Mucosa of rectum (tissue), 2 donors: ENCODE measurements around the gene HTT.

Experiments used
- H3K27ac ChIP-seq, 2 donors: one replicate each; pipeline ENCODE4 v1.7.0; 2013; ENCODE audit warnings: inconsistent platforms in 2 of 2, low read depth in 2 of 2, low read length in 2 of 2
- H3K27me3 ChIP-seq, 2 donors: one replicate each; pipeline ENCODE4 v1.7.0; 2013; ENCODE audit warnings: low read length in 2 of 2; ENCODE audit not compliant: control insufficient read depth in 2 of 2, insufficient read depth in 2 of 2
- H3K36me3 ChIP-seq, 2 donors: one replicate each; pipeline ENCODE4 v1.7.0; 2013; ENCODE audit warnings: low read length in 2 of 2; ENCODE audit not compliant: control insufficient read depth in 2 of 2, insufficient read depth in 2 of 2
- H3K4me1 ChIP-seq, 2 donors: one replicate each; pipeline ENCODE4 v1.7.0; 2013; ENCODE audit warnings: low read length in 2 of 2, mild to moderate bottlenecking in 1 of 2; ENCODE audit not compliant: control insufficient read depth in 2 of 2, insufficient read depth in 2 of 2
- H3K4me3 ChIP-seq, 2 donors: one replicate each; pipeline ENCODE4 v1.7.0; 2013; ENCODE audit warnings: low read length in 2 of 2
- H3K9ac ChIP-seq, 2 donors: one replicate each; pipeline ENCODE4 v1.7.0; 2013; ENCODE audit warnings: low read length in 2 of 2, low read depth in 1 of 2, mild to moderate bottlenecking in 1 of 2
- H3K9me3 ChIP-seq, 2 donors: one replicate each; pipeline ENCODE4 v1.7.0; 2013; ENCODE audit warnings: low read length in 2 of 2; ENCODE audit not compliant: control insufficient read depth in 2 of 2
- donor health status: healthy.
- donor health status: Normal muscosa, but diverticular disease.

The HTT gene

DNA sequence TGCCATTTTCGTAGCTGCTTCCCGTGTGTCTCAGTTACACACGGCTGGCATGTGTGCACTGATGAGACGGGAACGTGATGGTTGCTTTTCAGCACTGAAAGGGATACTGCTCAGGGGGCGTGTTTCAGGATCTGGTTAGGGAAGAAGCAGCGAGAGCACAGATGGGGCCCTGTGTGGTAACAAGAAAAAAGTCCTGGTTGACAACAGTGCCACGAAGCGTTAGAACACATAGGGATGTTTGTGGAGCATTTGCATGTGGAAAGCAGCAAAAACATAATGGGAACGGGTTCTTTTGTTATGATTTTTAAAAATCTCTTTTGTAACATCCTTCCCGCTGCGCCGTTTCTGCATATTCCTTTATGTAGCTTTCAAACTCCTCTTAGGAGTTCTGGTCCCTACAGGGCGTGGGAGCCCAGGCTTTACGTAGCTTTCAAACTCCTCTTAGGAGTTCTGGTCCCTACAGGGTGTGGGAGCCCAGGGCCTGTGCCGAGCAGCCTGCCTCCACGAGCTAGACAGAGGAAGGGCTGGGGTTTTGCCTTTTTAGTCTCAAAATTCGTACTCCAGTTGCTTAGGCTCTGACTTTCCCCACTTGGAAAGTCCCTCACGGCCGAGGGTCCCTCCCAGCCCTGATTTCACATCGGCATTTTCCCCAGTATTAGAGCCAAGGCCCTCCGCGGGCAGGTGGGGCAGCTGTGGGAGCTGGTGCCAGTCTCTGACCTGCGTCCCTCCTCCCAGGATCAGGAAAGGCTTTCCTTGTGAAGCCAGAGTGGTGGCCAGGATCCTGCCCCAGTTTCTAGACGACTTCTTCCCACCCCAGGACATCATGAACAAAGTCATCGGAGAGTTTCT, 163.5 kb downstream of the HTT start:
- Histone ChIP-seq H3K4me3 (no peak overlapping the region), H3K9me3 (no peaks in the 10 kb centered on the region), H3K27me3 (no peaks in the 10 kb centered on the region), H3K4me1 (no peaks in the 10 kb centered on the region), H3K27ac (no peak overlapping the region), H3K36me3 (peaks cover 58 to 64% of the 10 kb centered on the region in 2 donors), H3K9ac (no peak overlapping the region)

DNA sequence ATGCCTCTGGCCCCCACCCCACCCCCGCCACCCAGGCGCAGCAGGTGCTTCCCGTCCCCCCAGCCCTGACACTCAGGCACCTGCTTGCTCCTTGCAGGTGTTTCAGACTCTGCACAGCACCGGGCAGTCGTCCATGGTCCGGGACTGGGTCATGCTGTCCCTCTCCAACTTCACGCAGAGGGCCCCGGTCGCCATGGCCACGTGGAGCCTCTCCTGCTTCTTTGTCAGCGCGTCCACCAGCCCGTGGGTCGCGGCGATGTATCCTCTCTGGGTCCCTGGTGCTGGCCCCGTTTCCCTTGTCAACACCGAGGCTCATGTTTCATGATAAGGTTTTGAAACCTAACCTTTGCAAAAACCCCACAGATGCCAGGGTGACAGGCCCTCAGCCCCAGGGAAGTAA, 164.2 kb downstream of the HTT start:
- no peaks in the 10 kb centered on the region for H3K4me1 ChIP-seq
- H3K36me3 ChIP-seq: peaks cover 52 to 56% of the 10 kb centered on the region in 2 donors
- no peaks in the 10 kb centered on the region for H3K27me3 ChIP-seq
- no peak overlapping the region for H3K4me3 ChIP-seq
- no peaks in the 10 kb centered on the region for H3K9me3 ChIP-seq
- no peak overlapping the region for H3K9ac ChIP-seq
- H3K27ac ChIP-seq: no peak overlapping the region

DNA sequence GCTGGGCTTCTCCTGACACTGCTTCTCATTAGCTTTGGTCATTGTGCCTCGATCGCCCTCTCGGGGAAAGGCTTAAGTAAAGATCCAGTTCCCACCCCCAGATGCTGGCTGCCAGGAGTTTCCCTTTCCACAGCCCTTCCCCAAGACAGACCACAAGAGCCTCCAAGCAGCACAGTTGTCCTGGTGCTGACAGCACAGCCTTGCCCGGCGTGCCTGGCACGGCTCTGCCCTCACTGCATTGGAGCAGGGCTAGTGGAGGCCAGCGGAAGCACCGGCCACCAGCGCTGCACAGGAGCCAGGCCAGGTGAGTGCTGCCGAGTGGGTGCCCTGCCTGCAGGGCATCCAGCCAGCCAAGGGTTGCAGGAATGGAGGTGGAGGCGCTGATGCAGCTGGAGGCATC, 164.8 kb downstream of the HTT start:
- no peak overlapping the region for H3K4me3 ChIP-seq
- no peak overlapping the region for H3K27ac ChIP-seq
- no peaks in the 10 kb centered on the region for H3K4me1 ChIP-seq
- H3K9me3 ChIP-seq: no peaks in the 10 kb centered on the region
- H3K27me3 ChIP-seq: no peaks in the 10 kb centered on the region
- no peak overlapping the region for H3K9ac ChIP-seq
- peaks cover 49 to 52% of the 10 kb centered on the region in 2 donors for H3K36me3 ChIP-seq

DNA sequence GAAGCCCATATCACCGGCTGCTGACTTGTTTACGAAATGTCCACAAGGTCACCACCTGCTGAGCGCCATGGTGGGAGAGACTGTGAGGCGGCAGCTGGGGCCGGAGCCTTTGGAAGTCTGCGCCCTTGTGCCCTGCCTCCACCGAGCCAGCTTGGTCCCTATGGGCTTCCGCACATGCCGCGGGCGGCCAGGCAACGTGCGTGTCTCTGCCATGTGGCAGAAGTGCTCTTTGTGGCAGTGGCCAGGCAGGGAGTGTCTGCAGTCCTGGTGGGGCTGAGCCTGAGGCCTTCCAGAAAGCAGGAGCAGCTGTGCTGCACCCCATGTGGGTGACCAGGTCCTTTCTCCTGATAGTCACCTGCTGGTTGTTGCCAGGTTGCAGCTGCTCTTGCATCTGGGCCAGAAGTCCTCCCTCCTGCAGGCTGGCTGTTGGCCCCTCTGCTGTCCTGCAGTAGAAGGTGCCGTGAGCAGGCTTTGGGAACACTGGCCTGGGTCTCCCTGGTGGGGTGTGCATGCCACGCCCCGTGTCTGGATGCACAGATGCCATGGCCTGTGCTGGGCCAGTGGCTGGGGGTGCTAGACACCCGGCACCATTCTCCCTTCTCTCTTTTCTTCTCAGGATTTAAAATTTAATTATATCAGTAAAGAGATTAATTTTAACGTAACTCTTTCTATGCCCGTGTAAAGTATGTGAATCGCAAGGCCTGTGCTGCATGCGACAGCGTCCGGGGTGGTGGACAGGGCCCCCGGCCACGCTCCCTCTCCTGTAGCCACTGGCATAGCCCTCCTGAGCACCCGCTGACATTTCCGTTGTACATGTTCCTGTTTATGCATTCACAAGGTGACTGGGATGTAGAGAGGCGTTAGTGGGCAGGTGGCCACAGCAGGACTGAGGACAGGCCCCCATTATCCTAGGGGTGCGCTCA, 165.8 kb downstream of the HTT start:
- Histone ChIP-seq H3K9ac (no peak overlapping the region), H3K4me1 (no peaks in the 10 kb centered on the region), H3K36me3 (peaks cover 41 to 44% of the 10 kb centered on the region in 2 donors), H3K4me3 (no peak overlapping the region), H3K27me3 (no peaks in the 10 kb centered on the region), H3K27ac (no peak overlapping the region), H3K9me3 (no peaks in the 10 kb centered on the region)

DNA sequence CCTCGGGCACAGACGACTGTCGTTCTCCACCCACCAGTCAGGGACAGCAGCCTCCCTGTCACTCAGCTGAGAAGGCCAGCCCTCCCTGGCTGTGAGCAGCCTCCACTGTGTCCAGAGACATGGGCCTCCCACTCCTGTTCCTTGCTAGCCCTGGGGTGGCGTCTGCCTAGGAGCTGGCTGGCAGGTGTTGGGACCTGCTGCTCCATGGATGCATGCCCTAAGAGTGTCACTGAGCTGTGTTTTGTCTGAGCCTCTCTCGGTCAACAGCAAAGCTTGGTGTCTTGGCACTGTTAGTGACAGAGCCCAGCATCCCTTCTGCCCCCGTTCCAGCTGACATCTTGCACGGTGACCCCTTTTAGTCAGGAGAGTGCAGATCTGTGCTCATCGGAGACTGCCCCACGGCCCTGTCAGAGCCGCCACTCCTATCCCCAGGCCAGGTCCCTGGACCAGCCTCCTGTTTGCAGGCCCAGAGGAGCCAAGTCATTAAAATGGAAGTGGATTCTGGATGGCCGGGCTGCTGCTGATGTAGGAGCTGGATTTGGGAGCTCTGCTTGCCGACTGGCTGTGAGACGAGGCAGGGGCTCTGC, 166.5 kb downstream of the HTT start:
- H3K9me3 ChIP-seq: no peaks in the 10 kb centered on the region
- H3K4me3 ChIP-seq: no peak overlapping the region
- no peak overlapping the region for H3K9ac ChIP-seq
- no peak overlapping the region for H3K27ac ChIP-seq
- H3K36me3 ChIP-seq: peaks cover 35 to 37% of the 10 kb centered on the region in 2 donors
- H3K27me3 ChIP-seq: no peaks in the 10 kb centered on the region
- no peaks in the 10 kb centered on the region for H3K4me1 ChIP-seq

DNA sequence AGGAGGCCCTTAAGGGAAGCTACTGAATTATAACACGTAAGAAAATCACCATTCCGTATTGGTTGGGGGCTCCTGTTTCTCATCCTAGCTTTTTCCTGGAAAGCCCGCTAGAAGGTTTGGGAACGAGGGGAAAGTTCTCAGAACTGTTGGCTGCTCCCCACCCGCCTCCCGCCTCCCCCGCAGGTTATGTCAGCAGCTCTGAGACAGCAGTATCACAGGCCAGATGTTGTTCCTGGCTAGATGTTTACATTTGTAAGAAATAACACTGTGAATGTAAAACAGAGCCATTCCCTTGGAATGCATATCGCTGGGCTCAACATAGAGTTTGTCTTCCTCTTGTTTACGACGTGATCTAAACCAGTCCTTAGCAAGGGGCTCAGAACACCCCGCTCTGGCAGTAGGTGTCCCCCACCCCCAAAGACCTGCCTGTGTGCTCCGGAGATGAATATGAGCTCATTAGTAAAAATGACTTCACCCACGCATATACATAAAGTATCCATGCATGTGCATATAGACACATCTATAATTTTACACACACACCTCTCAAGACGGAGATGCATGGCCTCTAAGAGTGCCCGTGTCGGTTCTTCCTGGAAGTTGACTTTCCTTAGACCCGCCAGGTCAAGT, 167.5 kb downstream of the HTT start:
- no peaks in the 10 kb centered on the region for H3K9me3 ChIP-seq
- no peak overlapping the region for H3K4me3 ChIP-seq
- H3K27me3 ChIP-seq: no peaks in the 10 kb centered on the region
- H3K4me1 ChIP-seq: no peaks in the 10 kb centered on the region
- peaks cover 28 to 30% of the 10 kb centered on the region in 2 donors for H3K36me3 ChIP-seq
- no peak overlapping the region for H3K9ac ChIP-seq
- no peak overlapping the region for H3K27ac ChIP-seq

DNA sequence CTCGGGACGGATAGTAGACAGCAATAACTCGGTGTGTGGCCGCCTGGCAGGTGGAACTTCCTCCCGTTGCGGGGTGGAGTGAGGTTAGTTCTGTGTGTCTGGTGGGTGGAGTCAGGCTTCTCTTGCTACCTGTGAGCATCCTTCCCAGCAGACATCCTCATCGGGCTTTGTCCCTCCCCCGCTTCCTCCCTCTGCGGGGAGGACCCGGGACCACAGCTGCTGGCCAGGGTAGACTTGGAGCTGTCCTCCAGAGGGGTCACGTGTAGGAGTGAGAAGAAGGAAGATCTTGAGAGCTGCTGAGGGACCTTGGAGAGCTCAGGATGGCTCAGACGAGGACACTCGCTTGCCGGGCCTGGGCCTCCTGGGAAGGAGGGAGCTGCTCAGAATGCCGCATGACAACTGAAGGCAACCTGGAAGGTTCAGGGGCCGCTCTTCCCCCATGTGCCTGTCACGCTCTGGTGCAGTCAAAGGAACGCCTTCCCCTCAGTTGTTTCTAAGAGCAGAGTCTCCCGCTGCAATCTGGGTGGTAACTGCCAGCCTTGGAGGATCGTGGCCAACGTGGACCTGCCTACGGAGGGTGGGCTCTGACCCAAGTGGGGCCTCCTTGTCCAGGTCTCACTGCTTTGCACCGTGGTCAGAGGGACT, 168.8 kb downstream of the HTT start:
- Histone ChIP-seq H3K4me1 (no peaks in the 10 kb centered on the region), H3K4me3 (no peak overlapping the region), H3K9me3 (no peaks in the 10 kb centered on the region), H3K9ac (no peak overlapping the region), H3K36me3 (peaks cover 21 to 25% of the 10 kb centered on the region in 2 donors), H3K27ac (no peak overlapping the region), H3K27me3 (no peaks in the 10 kb centered on the region)

DNA sequence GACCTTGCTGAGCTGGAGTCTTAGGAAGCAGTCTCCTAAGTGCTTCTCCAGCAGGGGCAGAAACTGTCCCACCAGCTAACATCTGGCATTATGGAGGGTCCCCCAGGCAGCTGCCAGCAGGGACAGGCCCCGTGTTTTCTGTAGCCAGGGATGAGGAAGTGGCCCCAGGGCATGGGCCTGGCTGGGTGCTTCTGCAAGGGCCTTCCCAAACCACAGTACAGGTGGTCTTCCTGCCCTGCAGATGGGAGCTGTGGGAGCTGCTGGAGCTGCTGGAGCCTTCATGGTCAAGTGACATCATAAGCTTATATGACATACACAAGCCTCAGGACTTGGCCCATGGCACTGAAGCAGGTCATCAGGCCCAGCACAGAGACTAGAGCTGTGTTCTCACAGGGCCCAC, 169.5 kb downstream of the HTT start:
- H3K36me3 ChIP-seq: peaks cover 18 to 23% of the 10 kb centered on the region in 2 donors

DNA sequence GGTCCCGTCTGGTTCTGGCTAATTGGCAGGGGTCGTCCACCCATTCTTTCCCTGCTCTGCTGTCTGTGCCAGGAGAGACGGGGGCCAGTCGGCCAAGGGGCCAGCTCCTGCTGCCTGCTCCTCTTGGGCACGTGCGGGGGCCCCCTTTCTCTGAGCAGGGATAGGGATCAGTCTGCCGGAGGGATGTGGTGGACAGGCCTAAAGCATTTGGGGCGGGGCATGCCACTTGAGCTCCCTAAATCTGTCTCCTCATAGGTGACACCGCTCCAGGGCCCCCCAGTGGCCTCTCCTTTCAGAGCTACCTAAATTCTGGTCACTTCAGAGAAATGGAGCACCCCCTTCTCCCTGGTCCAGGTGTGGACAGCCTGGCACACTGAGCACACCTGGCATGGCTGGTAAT, 170.3 kb downstream of the HTT start:
- Histone ChIP-seq H3K9ac (no peak overlapping the region), H3K4me1 (no peaks in the 10 kb centered on the region), H3K4me3 (no peak overlapping the region), H3K9me3 (no peaks in the 10 kb centered on the region), H3K27me3 (no peaks in the 10 kb centered on the region), H3K27ac (no peak overlapping the region), H3K36me3 (peaks cover 11 to 17% of the 10 kb centered on the region in 2 donors)

More for the DNA sequence above, 169.5 kb downstream of the HTT start:
- no peak overlapping the region for H3K27ac ChIP-seq
- no peaks in the 10 kb centered on the region for H3K4me1 ChIP-seq
- H3K9ac ChIP-seq: no peak overlapping the region
- no peak overlapping the region for H3K4me3 ChIP-seq
- H3K27me3 ChIP-seq: no peaks in the 10 kb centered on the region
- H3K9me3 ChIP-seq: no peaks in the 10 kb centered on the region
